Gastroesophageal sphincter (tissue), 4 donors: ENCODE data around the gene KIAA1217. TPM values are rescaled to one million over a fixed set of nuclear protein-coding genes. Genes with fewer than 3 reads are reported as not detected.
"Not testable (repeated sequence)": the region's sequence is repeated elsewhere in the genome, so short reads cannot be mapped to it uniquely, and the experiment has no call there.

Experiments
- ATAC-seq: fragments of 150-250 bp; one replicate; pipeline ENCODE4 v1.9.1; 2016; ENCODE audit warnings: mild to moderate bottlenecking, moderate library complexity
- H3K27ac ChIP-seq, 4 donors: fragments of 200-600 bp; sonication (generic) in 3 of 4; 1 replicate in 3 of 4; 2 replicates in 1 of 4; pipeline ENCODE4 v1.5.1; 2016 to 2019
- H3K27me3 ChIP-seq: fragments of 200-600 bp; sonication (generic); one replicate; pipeline ENCODE4 v1.5.1; 2019
- H3K36me3 ChIP-seq, 2 donors: fragments of 200-600 bp; sonication (generic); one replicate each; pipeline ENCODE4 v1.5.1; 2019; ENCODE audit warnings: control low read depth in 1 of 2
- H3K4me1 ChIP-seq, 3 donors: fragments of 200-600 bp; sonication (generic); 1 replicate in 2 of 3; 2 replicates in 1 of 3; pipeline ENCODE4 v1.5.1; 2016 to 2019; ENCODE audit warnings: control low read depth in 2 of 3
- H3K4me3 ChIP-seq, 2 donors: fragments of 200-600 bp; sonication (generic); one replicate each; pipeline ENCODE4 v1.5.1; 2019; ENCODE audit warnings: mild to moderate bottlenecking in 1 of 2, moderate library complexity in 1 of 2
- H3K9me3 ChIP-seq, 3 donors: fragments of 200-600 bp; sonication (generic); one replicate each; pipeline ENCODE4 v1.5.1; 2017 to 2019; ENCODE audit warnings: control low read depth in 2 of 3
- EP300 ChIP-seq: sonication (generic); formaldehyde crosslinking; IDR thresholded peaks from one replicate; pipeline ENCODE4 v1.6.1; 2017; ENCODE audit warnings: antibody characterized with exemption, mild to moderate bottlenecking
- POLR2A ChIP-seq, 2 donors: fragments of 450-650 bp; IDR thresholded peaks; one replicate each; pipeline ENCODE4 v1.6.1; 2017; ENCODE audit warnings: antibody characterized with exemption in 2 of 2, mild to moderate bottlenecking in 2 of 2, moderate library complexity in 1 of 2
- POLR2AphosphoS5 ChIP-seq: sonication (generic); formaldehyde crosslinking; IDR thresholded peaks from one replicate; pipeline ENCODE4 v1.6.1; 2017; ENCODE audit warnings: antibody characterized with exemption
- WGBS, 2 donors: methylation state at CpG; one replicate each; pipeline ENCODE4 v1.1.5; 2018; ENCODE audit warnings: low coverage in 1 of 2; 5-methylcytosine and 5-hydroxymethylcytosine counted together
- total RNA-seq, 4 donors: library from RNA; depleted of rRNA; stranded (reverse); fragments of >200 nt; gene quantifications; one replicate each; pipeline ENCODE4 v1.1.0, GENCODE V29; 2016
- TF ChIP-seq, protein P1 (sequence below), 4 experiments: fragments of 200-600 bp in 2 of 4; fragments of 450-650 bp in 2 of 4; sonication (generic) in 1 of 4; IDR thresholded peaks; one replicate each; pipeline ENCODE4 v1.5.1; 2017 to 2019; ENCODE audit warnings: antibody characterized with exemption in 4 of 4, mild to moderate bottlenecking in 2 of 4, moderate library complexity in 2 of 4

KIAA1217 gene
- total RNA-seq, 4 donors from 2014 or later: 9.7 to 15.3 (median 12.7) TPM

DNA sequence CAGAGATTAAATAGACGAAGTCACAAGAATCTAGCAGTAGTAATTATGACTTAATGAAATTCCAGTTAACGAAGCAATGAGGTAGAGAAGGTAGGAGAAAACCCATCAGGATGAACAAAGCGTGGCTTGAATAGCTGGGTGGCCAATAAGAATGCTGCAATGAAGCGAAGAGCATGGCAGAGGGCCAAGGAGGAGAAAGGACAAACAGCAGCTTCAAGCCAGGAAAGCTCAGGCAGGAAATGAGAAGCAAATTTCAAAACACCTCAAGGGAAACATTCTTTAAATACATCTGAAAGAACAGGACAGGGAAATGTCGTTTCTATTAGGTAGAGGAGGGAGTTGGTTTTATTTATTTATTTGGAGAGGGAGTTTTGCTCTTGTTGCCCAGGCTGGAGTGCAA lies 122.5 kb downstream of the KIAA1217 start:
- 37 to 46% methylated on average over 5 of the region's 5 CpGs for WGBS, 2 donors
- no peaks in the 10 kb centered on the region for H3K36me3 ChIP-seq
- H3K4me1 ChIP-seq: peaks cover 0 to 15% (median 0%) of the 10 kb centered on the region in 3 donors
- H3K4me3 ChIP-seq: no peak overlapping the region
- no peak for TF ChIP-seq EP300
- TF ChIP-seq, protein P1, sequence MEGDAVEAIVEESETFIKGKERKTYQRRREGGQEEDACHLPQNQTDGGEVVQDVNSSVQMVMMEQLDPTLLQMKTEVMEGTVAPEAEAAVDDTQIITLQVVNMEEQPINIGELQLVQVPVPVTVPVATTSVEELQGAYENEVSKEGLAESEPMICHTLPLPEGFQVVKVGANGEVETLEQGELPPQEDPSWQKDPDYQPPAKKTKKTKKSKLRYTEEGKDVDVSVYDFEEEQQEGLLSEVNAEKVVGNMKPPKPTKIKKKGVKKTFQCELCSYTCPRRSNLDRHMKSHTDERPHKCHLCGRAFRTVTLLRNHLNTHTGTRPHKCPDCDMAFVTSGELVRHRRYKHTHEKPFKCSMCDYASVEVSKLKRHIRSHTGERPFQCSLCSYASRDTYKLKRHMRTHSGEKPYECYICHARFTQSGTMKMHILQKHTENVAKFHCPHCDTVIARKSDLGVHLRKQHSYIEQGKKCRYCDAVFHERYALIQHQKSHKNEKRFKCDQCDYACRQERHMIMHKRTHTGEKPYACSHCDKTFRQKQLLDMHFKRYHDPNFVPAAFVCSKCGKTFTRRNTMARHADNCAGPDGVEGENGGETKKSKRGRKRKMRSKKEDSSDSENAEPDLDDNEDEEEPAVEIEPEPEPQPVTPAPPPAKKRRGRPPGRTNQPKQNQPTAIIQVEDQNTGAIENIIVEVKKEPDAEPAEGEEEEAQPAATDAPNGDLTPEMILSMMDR (IDR thresholded peaks at IDR 0.05): no peak
- no peak for ATAC-seq
- H3K27me3 ChIP-seq: no peaks in the 10 kb centered on the region
- H3K27ac ChIP-seq: peak overlapping the region in 2 of 4 donors; percentile 55 to 56
- peaks cover 0 to 16% (median 0%) of the 10 kb centered on the region in 3 donors for H3K9me3 ChIP-seq

DNA sequence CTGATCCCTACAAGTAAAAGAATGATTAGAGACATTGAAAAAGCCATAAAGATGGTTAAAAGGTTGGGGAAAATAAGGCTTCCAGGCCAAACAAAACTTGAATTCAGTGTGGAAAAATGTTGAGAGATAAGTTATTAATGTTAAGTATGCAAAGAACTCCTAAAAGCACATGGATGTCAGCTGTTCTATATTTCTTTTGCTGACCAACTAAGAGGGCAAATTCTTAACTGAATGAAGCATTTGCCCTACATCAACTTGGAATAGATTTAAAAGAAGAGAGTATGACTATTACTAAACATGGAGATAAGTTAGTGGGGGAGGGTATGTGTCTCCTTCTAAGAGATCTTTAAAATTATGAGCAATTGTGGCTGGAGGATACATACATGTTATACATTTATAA lies 124.8 kb downstream of the KIAA1217 start:
- Histone ChIP-seq H3K27me3 (no peaks in the 10 kb centered on the region), H3K9me3 (no peaks in the 10 kb centered on the region), H3K36me3 (no peaks in the 10 kb centered on the region), H3K4me1 (peaks cover 0 to 15% (median 0%) of the 10 kb centered on the region in 3 donors), H3K4me3 (no peak overlapping the region), H3K27ac (no peak overlapping the region)
- ATAC-seq: no peak
- TF ChIP-seq POLR2AphosphoS5 (no peak), EP300 (no peak), POLR2A (IDR thresholded peaks at IDR 0.05) (no peak)
- TF ChIP-seq, protein P1 (IDR thresholded peaks at IDR 0.05): no peak

DNA sequence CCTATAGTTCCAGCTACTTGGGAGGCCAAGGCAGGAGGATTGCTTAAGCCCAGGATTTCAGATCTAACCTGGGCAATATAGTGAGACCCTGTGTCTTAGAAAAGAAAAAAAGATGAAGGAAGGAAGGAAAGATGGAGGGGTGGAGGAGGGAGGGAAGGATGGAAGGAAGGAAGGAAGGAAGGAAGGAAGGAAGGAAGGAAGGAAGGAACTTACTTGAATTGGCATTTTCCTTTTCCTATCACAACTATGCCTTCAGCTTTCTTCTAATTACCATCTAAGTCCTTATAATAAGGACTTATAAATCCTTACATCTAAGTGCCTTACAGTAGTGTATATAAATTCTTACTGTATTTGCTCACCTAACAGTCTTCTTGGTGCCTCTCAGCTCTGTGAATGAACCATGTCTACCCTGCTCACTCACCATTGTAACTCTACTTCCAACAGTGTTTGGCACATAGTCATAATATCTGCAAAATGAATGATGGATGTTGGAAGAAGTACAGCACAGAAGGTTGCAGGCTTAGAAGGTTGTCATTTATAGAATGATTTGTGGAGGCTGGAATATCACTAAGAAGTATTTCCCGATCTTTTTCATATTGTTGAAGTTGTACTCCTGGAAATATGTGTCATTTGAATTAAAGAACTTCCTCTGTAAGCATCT lies 125.5 kb downstream of the KIAA1217 start:
- Histone ChIP-seq H3K27me3 (no peaks in the 10 kb centered on the region), H3K36me3 (no peaks in the 10 kb centered on the region), H3K4me1 (peaks cover 0 to 15% (median 0%) of the 10 kb centered on the region in 3 donors), H3K9me3 (no peaks in the 10 kb centered on the region), H3K27ac (no peak overlapping the region), H3K4me3 (no peak overlapping the region)
- TF ChIP-seq POLR2AphosphoS5 (no peak), POLR2A (IDR thresholded peaks at IDR 0.05) (no peak), EP300 (no peak)
- TF ChIP-seq, protein P1 (IDR thresholded peaks at IDR 0.05): no peak
- no peak for ATAC-seq
- WGBS, 2 donors: 60 to 75% methylated on average over 1 of the region's 1 CpG

DNA sequence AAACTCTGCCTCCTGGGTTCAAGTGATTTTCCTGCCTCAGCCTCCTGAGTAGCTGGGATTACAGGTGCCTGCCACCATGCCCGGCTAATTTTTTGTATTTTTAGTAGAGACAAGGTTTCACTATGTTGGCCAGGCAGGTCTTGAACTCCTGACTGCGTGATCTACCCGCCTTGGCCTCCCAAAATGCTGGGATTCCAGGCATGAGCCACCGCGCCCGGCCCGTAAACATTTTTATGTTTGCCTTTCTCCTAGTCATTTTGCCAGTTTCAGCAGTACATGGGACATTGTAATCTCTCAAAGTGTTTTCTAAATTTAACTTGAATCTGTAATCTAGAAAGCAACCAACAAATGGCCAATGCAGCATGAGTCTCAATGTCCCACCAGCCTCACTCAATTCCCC lies 128.8 kb downstream of the KIAA1217 start:
- 91 to 95% methylated on average over 6 to 7 of the region's 7 CpGs for WGBS, 2 donors

DNA sequence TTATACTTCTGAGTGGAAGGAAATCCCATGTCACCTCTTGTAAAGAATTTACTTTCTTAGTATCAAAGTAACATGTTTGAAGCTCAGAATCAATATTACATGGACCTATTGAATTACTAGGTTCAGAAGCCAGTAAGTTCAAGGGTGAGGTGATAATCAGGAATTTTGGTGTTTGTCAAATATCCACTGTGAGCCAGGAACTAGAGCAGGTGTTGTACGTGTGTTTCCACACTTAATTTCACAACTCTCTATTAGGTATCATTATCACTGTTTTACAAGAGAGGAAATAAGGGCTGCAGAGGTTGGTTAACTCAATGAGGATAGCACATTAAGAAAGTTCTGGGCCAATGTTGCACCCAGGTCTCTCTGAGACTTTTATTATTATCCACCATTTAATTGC lies 130.4 kb downstream of the KIAA1217 start:
- Histone ChIP-seq H3K4me3 (no peak overlapping the region), H3K9me3 (no peaks in the 10 kb centered on the region), H3K4me1 (peaks cover 0 to 22% (median 3%) of the 10 kb centered on the region in 3 donors), H3K36me3 (no peaks in the 10 kb centered on the region), H3K27ac (no peak overlapping the region), H3K27me3 (no peaks in the 10 kb centered on the region)
- TF ChIP-seq POLR2A (IDR thresholded peaks at IDR 0.05) (no peak), EP300 (no peak), POLR2AphosphoS5 (no peak)
- TF ChIP-seq, protein P1 (IDR thresholded peaks at IDR 0.05): no peak
- 89 to 100% methylated on average over 1 of the region's 1 CpG for WGBS, 2 donors
- ATAC-seq: no peak

More for the DNA sequence above, 128.8 kb downstream of the KIAA1217 start:
- H3K36me3 ChIP-seq, ATAC-seq, H3K4me3 ChIP-seq, H3K9me3 ChIP-seq, H3K27ac ChIP-seq, H3K4me1 ChIP-seq, H3K27me3 ChIP-seq: not testable (repeated sequence)
